HG02981 (cell line): ENCODE data around the gene PRAMEF6.
"Not testable (repeated sequence)": the region's sequence is repeated elsewhere in the genome, so short reads cannot be mapped to it uniquely, and the experiment has no call there.

ENCODE experiments used
- ATAC-seq: cut with Tn5 transposase; IDR thresholded peaks from one replicate; pipeline ENCODE4 v1.9.1; 2021; ENCODE audit warnings: mild to moderate bottlenecking, moderate library complexity; ENCODE audit not compliant: unreplicated experiment

Gene PRAMEF6

DNA sequence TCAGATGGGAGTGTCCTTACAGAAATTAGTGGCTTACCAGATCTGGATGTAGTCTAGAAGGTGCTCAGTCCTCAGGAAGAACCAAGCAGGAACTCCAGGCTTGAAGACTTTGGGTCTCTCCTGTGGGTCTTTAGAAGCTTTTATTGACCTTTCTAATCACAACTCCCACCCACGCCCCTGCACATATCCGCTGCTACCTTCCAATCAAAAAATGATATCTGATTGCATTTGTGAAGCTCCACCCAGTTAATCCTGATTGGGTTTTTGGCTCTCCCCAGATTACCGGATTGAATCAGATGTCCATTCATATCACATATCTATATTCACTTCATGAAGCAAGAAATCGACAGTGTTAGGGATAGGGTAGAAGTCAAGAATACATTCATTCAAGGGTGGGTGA lies at the start of gene PRAMEF6:
TSS of gene PRAMEF6 (minus strand) at position 101 of the 400 bp plus-strand sequence. CDS start 5,062 bp downstream, outside the sequence.
- ATAC-seq: not testable (repeated sequence)

DNA sequence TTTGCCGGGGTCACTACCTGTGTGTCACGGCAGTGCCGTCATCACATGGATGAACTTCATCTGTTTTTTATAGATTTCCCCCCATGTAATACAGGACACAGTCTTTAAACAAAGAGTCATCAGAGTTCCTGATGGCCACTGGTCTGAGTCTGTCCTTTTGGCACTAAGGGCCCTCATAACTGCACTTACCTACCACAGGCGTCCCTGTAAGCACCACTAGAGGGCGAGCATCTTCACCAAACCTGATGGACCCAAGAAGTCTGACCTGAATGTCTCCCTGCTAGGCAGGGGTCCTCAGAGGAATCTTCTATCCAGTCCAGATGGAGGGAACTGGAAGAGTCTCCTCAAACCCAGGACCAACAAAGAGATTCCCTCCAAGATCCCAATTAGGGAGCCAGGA lies 23.0 kb downstream of the PRAMEF6 start:
- ATAC-seq: not testable (repeated sequence)

- not testable (repeated sequence) for ATAC-seq
Observed at GRCh38 chr1:12921749-12922148, 25.6 kb downstream of the PRAMEF6 start.

DNA sequence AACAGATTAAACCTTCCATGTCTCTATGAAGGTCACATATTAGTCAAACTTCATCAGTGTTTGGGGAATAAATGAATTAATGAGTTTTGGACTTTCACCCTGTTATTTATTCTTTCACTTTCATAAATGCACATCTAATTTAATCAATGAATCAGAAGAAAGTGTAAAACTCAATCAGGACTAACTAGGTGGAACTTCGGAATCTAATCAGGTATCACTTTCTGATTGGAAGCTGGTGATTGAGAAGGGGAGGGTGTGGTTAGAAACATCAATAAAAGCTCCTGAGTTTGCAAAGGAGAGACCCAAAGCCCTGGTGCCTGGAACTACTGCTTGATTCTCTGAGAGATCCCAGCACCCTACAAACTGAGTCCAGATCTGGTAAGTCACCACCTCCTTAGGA lies 31.1 kb downstream of the PRAMEF6 start, which contains the start of gene PRAMEF7:
TSS of gene PRAMEF7 (plus strand) at position 301 of the 400 bp plus-strand sequence. CDS start 1,083 bp downstream, outside the sequence.
- not testable (repeated sequence) for ATAC-seq

- ATAC-seq: not testable (repeated sequence)
Observed at GRCh38 chr1:12903793-12904572, 43.4 kb downstream of the PRAMEF6 start.

- not testable (repeated sequence) for ATAC-seq
Observed at GRCh38 chr1:12899186-12899585, 48.2 kb downstream of the PRAMEF6 start.

DNA sequence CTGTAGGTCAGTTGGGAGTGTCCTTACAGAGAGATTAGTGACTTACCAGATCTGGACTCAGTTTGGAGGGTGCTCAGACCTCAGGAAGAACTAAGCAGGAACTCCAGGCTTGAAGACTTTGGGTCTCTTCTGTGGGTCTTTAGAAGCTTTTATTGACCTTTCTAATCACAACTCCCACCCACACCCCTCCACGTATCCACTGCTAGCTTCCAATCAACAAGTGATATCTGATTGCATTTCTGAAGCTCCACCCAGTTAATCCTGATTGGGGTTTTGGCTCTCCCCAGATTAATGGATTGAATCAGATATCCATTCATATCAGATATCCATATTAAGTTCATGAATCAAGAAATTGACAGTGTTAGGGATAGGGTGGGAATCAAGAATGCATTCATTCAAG lies 49.2 kb downstream of the PRAMEF6 start, which contains the start of gene PRAMEF10:
TSS of gene PRAMEF10 (minus strand) at position 101 of the 400 bp plus-strand sequence. CDS start 2,423 bp downstream, outside the sequence.
- not testable (repeated sequence) for ATAC-seq
